ENCODE data around the gene GAS7. TPM values are rescaled to one million over a fixed set of nuclear protein-coding genes. Genes with fewer than 3 reads are reported as not detected.

The GAS7 gene
- total RNA-seq, 1 experiment from 2014 or later: 6.0 TPM

DNA sequence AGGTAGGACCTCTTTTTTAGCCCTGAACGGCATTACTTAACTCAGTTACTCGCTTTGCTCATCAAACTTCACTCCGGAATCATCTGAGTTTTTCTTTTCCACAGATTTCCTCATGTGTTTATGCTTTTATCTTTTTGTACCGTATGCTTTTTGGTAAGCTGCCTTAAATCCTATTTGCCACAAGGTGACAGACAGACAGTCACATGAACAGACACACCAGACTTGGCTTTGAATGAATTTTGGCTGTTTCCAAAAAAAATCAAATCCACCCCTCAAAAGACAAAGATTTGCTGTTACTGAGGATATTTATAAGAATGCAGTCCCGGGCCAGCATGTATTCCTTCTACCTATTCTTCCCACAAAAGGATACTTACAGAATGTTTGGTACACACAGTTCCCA, 10.9 kb downstream of the GAS7 start:
- H3K4me1 Mint-ChIP-seq: peaks cover 25 to 32% of the 10 kb centered on the region in 2 experiments
- H3K23me2 ChIP-seq (ENCODE audit: insufficient read length, low read depth, low read length, poor library complexity, severe bottlenecking): no peaks in the 10 kb centered on the region
- TF ChIP-seq, protein P1, sequence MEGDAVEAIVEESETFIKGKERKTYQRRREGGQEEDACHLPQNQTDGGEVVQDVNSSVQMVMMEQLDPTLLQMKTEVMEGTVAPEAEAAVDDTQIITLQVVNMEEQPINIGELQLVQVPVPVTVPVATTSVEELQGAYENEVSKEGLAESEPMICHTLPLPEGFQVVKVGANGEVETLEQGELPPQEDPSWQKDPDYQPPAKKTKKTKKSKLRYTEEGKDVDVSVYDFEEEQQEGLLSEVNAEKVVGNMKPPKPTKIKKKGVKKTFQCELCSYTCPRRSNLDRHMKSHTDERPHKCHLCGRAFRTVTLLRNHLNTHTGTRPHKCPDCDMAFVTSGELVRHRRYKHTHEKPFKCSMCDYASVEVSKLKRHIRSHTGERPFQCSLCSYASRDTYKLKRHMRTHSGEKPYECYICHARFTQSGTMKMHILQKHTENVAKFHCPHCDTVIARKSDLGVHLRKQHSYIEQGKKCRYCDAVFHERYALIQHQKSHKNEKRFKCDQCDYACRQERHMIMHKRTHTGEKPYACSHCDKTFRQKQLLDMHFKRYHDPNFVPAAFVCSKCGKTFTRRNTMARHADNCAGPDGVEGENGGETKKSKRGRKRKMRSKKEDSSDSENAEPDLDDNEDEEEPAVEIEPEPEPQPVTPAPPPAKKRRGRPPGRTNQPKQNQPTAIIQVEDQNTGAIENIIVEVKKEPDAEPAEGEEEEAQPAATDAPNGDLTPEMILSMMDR (conservative IDR thresholded peaks at IDR 0.05): no peak

More for the DNA sequence above, 10.9 kb downstream of the GAS7 start:
- Histone ChIP-seq H3T11ph (ENCODE audit: low read length) (no peak overlapping the region), H3K79me1 (ENCODE audit: insufficient read depth, low read depth, low read length, poor library complexity, severe bottlenecking) (no peaks in the 10 kb centered on the region), H3K14ac (ENCODE audit: insufficient read depth, low read length) (no peak overlapping the region), H2BK120ac (ENCODE audit: low read depth, low read length, poor library complexity, severe bottlenecking) (no peak overlapping the region), H4K91ac (ENCODE audit: insufficient read length, low read depth, low read length) (no peak overlapping the region), H2BK5ac (ENCODE audit: insufficient read length, low read length) (no peak overlapping the region), H3K18ac (ENCODE audit: insufficient read length, low read depth, low read length) (no peak overlapping the region), H4K5ac (ENCODE audit: insufficient read length, low read depth, low read length) (no peak overlapping the region), H2BK15ac (ENCODE audit: low read depth, low read length) (no peak overlapping the region), H2AK5ac (ENCODE audit: insufficient read length, low read length) (no peak overlapping the region), H3K4me2 (ENCODE audit: insufficient read depth, insufficient read length, low read length) (no peak overlapping the region), H4K20me1 (ENCODE audit: control insufficient read depth, insufficient read depth, insufficient read length) (no peaks in the 10 kb centered on the region), H3K27ac (ENCODE audit: insufficient read length, low read depth, low read length) (no peak overlapping the region), H3K9me3 (ENCODE audit: control insufficient read depth, low read depth, low read length) (no peaks in the 10 kb centered on the region), H3K9ac (ENCODE audit: extremely low read depth, insufficient read length, low read length) (no peak overlapping the region), H3K79me2 (ENCODE audit: insufficient read depth, low read length) (no peaks in the 10 kb centered on the region), H3K23ac (ENCODE audit: insufficient read length, low read depth, low read length) (no peak overlapping the region), H3K56ac (ENCODE audit: insufficient read length, low read depth, low read length) (no peak overlapping the region), H2AFZ (ENCODE audit: low read length) (no peak overlapping the region), H4K8ac (replicated peaks; ENCODE audit: insufficient read length, low read depth, low read length) (no peak overlapping the region), H2BK20ac (ENCODE audit: low read depth, low read length, poor library complexity, severe bottlenecking) (no peak overlapping the region), H2BK12ac (ENCODE audit: insufficient read length, low read depth, low read length) (no peak overlapping the region), H3K4me1 (ENCODE audit: insufficient read depth, low read length) (peaks cover 7% of the 10 kb centered on the region), H3K27me3 (ENCODE audit: insufficient read depth, low read length) (no peaks in the 10 kb centered on the region), H3K4ac (ENCODE audit: low read depth, low read length) (no peak overlapping the region)
- H3K27me3 Mint-ChIP-seq (ENCODE audit: low read depth): peaks cover 2% of the 10 kb centered on the region
- H3K36me3 Mint-ChIP-seq (ENCODE audit: insufficient read depth in 1 of 3, low read depth in 3 of 3): no peaks in the 10 kb centered on the region; a peak in 1 of 7 replicates
- WGBS (ENCODE audit: extremely low coverage, insufficient read length, low lambda C conversion rate): no CpG with 5 or more reads among the region's 5 CpGs
- H3K4me3 Mint-ChIP-seq: no peak overlapping the region
- H3K27ac Mint-ChIP-seq: no peak overlapping the region
- no peak for DNase-seq
- peaks cover 0 to 2% of the 10 kb centered on the region in 2 experiments; a peak in 2 of 5 replicates for H3K9me3 Mint-ChIP-seq
